Activated CD4-positive, alpha-beta T cell treated with anti-CD3 and anti-CD28 coated beads, Interleukin-2, amount 50 U/mL, for 1 hour (primary cell): Measurements from ENCODE around the gene LRRC26.

Experiments
- DNase-seq: peaks from one replicate; pipeline ENCODE4 v3.0.0-alpha.2; 2020

Gene LRRC26

DNA sequence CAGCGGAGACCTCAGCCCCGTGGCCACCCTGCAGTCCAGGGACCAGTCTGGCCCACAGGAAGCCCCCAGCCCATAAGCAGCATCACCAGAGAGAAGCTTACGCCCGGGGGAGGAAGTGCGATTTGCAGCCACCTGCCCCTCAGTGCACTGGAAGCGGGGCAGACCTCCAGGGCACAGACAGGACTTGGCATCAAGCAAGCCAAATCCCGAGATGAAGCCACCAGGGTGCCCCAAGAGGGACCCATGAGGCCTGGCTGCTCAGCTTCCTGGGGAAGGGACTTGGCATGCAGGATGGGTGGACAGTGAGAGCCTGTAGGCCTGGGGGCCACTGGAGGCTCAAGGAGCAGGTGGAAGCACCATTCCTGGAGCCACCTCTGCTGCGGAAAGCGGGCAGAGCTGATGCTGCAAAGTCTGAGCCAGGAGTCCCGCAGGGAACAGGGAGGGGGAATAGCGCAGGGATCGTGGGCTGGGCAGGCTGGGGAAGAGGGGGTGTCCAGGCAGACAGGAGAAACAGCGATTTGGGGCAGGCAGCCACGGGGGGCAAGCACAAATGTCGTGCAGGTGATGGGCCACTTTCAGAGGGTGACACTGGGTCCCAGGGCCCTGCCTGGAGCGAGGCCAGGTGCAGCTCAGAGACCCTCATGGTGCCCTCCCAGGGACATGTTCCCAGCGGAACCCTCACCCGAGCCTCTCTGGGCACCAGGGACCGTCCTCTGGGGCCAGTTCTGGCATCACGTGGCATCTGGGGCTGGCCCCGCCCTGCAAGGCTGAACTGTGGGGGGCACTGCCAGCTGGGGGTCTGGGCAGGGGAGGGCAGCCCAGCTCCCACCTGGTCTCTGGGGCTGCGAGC is 3.2 kb downstream of the LRRC26 start:
- DNase-seq, result no peak

DNA sequence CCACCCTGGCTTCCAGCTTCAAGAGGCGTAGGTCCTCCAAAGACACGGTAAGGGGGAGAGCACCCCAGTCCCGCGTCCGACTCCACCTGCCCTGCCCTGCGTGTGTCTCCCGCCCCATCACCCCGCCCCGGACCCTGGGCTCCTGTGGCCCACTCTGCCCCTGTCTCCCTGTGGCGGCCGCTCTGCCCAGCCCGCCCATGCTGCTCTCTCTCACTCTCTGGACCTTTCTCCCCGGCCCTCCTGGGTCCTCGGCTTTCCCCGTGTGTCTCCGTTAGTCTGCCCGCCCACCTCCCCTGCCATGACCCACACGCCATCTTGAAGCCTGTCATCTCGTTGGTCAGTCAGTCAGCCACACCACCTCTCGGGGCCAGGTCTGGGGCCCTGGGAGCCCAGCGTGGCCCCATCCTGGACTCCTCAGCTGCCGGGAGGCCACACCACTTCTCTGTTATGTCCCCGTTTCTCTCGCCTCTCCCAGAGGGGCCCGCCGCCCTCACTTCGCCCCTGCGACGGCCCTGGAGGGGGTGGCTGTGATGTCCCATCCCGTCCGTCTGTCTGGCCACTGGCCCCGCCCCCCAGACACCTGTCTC is 4.5 kb downstream of the LRRC26 start:
- no peak for DNase-seq

DNA sequence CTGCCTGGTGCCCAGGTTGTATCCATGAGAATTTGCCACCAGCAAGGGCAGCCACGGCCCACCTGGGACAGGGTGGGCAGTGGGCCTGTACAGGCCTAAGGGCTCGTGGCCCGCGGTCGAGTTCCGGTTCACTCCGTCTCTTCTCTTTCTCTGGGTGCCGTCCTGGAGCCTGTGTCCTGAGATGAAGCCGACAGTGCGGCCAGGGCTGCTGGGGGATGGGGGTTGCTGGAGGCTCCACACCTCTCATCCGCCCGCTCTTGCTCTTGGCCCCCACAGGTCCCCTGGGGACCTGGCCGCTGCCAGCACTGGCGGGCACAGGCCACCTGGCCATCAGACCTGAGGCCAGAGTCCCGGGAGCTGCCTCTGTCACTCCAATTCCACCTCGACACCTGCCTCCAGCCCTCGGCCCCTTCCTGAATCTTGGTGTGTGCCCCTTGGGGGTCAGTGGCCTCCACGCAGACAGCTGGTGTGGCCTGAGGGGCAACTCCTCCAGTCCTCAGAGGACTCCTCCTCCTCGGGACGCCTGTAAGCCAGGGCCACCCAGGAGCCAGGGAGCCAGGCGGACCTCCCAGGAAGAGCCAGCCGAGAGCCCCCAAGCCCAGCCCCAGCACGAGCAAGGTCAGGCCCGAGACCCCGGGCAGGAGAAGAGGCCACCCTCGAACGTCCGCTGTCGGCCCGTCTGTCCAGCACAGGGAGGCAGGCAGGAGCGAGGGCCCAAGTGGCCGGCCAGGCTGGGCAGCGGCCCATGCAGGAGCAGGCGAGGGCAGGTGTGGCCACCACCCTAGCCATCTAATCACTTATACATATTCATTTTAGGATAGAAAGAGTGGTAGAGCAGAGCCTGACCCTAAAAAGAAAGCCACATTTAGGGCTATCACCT is 5.2 kb downstream of the LRRC26 start:
- DNase-seq, result no peak

DNA sequence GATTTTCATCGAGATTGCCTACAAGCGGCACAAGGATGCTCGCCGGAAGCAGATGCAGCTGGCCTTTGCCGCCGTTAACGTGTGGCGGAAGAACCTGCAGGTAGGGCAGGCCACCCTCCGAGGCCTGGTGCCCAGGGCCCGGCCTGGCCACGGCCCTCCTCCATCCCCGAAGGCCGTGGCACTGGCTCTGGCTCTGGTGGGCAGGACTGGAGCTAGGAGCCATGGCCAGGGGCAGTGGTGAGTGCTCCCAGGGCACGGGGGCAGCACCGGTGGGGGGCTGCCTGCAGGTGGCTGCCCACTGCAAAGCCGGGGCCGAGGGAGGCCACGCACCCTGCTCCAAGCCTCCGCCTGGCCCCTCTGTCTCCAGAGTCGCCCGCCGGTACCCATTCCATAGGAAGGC is 6.0 kb downstream of the LRRC26 start:
- no peak for DNase-seq

DNA sequence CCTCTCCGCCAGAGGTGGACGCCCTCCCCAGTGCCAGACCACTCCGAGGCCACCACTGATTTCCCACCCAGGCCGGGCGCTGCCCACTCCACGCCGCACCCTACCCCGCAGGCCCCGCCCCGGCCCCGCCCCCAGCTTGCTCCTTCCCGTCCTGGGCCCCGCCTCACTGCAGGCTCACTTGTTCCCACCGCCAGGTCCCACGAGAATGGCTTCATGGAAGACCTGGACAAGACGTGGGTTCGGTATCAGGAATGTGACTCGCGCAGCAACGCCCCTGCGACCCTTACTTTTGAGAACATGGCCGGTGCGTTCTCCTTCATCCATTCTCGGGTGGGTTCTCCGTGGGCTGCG is 6.5 kb downstream of the LRRC26 start:
- DNase-seq, result no peak

DNA sequence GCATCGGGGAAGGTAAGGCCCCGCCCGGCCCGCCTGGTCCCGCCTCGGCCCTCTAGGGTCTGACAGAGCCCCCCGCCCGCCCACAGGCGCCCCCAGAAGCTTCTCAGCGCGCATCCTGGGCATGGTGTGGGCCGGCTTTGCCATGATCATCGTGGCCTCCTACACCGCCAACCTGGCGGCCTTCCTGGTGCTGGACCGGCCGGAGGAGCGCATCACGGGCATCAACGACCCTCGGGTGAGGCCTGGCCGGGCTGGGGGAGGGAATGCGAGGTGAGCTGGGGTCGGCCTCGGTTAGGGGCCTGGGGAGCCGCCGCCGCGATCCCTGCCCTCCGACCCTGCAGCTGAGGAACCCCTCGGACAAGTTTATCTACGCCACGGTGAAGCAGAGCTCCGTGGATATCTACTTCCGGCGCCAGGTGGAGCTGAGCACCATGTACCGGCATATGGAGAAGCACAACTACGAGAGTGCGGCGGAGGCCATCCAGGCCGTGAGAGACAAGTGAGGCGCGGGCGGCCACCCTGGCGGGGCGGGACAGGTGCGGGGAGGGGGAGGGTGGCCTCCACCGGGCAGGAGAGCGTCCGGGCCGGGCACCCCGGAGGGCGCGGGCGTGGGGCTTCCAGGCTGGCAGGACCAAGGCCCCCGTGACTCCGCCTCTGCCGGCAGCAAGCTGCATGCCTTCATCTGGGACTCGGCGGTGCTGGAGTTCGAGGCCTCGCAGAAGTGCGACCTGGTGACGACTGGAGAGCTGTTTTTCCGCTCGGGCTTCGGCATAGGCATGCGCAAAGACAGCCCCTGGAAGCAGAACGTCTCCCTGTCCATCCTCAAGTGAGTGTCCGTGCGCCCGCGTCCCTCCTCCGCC is 7.1 kb downstream of the LRRC26 start:
- DNase-seq, result no peak

DNA sequence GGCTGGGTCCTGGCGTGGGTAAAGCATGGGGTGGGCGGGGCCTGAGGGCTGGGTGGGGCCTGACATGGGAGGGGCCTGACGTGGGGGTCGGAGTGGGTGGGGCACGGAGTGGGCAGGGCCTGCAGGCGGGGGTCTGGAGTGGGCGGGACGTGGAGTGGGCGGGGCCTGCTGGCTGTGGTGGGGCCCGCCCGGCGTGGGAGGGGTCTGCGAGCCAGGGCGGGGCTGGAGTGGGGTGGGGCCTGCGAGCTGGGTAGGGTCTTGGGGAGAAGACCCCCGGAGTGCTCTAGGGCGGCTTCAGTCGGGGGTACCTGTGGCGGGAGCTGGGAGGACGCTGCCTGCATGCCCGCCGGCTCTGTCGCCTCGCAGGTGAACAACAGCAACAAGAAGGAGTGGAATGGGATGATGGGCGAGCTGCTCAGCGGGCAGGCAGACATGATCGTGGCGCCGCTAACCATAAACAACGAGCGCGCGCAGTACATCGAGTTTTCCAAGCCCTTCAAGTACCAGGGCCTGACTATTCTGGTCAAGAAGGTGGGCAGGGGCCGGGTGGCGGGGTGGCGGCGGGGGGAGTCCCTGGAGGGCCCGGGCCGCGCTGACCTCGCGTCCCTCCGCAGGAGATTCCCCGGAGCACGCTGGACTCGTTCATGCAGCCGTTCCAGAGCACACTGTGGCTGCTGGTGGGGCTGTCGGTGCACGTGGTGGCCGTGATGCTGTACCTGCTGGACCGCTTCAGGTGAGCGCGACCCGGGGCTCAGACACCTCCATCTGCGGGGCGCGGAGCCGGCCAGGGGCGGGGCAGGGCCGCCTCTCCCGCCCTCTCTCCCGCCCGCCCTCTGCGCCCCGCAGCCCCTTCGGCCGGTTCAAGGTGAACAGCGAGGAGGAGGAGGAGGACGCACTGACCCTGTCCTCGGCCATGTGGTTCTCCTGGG is 8.0 kb downstream of the LRRC26 start:
- no peak for DNase-seq

DNA sequence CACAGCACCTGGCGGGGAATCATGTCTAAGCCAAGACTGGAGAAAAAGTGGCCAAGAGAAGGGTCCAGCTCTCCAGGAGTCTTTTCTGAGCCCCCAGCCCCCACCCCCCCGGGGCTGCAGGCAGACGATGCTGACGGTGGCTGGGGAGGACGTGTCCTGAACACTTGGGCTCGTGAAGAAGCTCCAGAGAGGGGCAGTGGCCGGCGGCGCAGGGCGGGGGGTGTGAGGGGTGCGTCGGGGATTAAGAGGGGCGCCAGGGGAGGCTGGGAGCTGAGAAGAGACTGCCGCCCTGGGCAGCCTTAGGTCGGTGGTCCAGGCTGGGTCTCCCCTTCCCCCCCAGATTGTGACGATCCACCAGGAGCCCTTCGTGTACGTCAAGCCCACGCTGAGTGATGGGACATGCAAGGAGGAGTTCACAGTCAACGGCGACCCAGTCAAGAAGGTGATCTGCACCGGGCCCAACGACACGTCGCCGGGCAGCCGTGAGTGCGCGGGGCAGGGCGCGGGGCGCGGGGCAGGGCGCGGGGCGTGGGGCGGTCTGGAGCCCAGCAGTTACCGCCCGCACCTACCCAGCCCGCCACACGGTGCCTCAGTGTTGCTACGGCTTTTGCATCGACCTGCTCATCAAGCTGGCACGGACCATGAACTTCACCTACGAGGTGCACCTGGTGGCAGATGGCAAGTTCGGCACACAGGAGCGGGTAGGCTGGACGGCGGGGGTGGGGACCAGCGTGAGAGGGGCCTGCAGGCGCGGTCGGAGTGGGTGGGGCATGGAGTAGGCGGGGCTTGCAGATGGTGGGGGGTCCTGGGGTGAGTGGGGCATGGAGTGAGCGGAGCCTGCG is 8.9 kb downstream of the LRRC26 start:
- no peak for DNase-seq

DNA sequence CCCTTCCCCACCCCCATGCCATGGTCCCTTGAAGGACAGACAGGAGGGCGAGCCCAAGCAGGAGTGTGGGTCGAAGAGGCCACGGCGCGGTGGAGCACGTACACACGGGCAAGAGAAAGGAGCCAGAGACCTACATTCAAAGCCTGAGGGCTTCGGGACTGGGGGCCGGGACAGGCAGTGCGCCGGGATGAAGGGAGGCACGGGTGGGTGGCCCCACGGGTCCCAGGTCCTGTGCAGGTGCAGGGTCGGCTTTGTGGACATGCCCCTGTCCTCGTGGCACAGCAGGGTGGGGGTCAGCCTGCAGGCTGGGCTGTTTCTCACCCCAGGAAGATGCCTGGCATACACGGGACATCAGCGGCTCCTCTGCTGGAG is 9.8 kb downstream of the LRRC26 start:
- DNase-seq, result no peak

DNA sequence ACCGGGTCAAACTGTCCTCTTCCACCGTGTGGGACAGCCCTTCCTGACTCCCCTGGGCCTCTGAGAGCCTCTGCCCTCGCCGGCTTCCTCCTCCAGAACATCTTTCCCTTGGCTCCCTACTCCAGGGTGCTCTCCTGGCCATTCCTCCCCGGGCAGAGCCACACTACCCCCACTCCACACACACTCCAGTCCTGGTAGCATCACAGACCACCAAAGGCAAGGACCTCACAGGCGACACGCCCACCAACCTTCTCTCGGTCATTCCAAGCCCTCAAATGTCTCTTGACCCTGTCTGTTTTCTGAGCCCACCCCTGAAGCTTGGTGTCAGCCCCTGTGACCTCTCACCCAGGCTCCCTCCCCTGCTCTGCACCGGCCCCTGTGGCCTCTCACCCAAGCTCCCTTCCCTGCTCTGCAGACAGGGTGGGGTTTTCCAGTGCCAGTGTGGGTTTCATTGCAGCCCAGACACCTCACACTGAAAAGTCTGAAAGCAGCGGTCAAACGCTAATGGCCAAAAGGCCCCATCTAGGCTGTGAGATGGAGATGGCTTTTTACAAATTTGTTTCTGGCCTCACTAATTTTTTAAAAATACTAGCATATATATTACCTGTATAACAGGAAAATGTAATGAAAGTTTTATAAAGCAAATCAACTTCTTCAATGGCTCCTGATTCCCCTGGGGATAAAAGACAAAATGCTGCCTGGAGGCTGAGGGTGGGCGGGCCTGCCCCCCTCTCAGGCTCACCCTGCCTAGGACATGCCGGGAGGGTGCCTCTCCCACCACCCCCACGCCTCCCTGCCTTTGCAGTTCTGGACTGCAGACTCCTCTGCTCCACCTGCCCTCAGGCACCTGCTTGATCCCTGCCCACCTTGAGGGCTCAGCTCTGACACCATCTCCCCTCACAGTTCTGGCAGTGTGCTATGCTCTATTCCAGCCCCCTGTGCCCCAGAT is 10.5 kb downstream of the LRRC26 start:
- no peak for DNase-seq

DNA sequence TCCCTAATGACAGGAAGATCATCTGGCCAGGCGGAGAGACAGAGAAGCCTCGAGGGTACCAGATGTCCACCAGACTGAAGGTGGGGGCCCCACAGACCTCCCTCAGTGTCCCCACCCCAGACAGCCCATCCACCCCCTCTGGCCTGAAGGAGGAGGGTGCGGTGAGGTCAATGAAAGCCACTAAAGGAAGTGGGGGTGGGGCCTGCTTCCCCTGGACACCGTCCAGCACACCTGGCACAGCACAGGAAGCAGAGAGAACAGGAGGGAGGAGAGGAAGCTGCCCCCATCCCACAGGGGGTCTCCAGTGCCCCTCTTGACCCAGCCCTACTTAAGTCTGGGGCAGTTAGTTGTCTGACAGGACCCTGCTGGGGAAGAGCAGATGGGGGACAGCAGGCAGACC is 11.2 kb downstream of the LRRC26 start:
- DNase-seq, result no peak

DNA sequence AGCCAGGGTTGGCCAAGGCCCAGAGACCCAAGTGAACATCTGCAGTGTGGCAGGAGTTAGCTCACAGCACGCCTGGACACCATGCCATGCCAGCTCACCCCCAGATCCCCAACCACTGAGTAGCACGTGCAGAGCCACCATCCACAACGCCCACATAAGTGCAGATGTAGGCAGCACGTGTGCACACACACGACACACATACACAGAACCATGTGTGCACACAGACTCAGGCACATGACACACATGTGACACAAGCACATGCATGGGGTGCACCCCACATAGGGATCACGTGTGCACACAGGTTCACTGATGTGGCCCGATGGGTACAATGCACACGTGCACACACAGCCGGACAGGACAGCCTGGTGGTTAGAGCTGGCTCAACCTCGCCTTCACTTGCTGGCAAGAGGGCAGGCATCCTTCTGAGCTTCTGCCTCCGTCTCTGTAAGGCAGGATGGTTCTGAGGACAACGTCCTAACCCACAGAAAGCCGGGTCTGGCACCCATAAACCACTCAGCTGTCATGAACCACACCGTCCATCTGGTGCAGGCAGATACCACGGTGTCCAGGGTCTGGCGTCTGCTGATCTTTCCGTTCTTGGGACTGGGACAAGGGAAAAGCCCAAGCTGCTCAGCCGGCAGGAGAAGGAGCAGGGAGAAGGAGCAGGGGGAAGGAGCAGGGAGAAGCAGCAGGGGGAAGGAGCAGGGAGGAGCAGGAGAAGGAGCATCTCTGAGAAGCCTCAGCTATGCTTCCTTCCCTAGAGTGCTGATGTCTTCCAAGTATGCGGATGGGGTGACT is 12.0 kb downstream of the LRRC26 start:
- DNase-seq, result no peak

DNA sequence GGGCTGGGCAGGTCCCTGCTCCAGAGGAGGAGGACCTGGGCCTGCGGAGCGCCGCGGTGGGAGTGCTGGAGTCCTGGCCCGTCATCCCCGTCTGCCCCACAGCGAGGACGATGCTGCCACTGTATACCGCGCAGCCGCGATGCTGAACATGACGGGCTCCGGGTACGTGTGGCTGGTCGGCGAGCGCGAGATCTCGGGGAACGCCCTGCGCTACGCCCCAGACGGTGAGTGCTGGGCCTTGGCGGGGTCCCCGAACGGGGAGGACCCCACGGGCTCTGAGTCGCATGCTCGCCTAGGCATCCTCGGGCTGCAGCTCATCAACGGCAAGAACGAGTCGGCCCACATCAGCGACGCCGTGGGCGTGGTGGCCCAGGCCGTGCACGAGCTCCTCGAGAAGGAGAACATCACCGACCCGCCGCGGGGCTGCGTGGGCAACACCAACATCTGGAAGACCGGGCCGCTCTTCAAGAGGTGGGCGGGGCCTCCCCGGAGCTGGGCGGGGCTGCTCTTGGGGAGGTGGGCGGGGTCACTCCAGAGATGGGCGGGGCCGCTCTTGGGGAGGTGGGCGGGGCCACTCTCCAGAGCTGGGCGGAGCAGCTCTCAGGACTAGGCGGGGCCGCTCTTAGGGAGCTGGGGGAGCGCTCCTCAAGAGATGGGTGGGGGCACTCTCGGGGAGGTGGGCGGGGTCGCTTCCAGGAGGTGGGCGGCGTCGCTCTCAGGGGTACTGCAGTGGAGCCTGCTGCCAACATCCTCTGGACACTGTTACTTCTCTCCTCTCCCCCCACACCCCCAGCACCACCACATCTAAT is 13.1 kb downstream of the LRRC26 start:
- peak; percentile 57 for DNase-seq

DNA sequence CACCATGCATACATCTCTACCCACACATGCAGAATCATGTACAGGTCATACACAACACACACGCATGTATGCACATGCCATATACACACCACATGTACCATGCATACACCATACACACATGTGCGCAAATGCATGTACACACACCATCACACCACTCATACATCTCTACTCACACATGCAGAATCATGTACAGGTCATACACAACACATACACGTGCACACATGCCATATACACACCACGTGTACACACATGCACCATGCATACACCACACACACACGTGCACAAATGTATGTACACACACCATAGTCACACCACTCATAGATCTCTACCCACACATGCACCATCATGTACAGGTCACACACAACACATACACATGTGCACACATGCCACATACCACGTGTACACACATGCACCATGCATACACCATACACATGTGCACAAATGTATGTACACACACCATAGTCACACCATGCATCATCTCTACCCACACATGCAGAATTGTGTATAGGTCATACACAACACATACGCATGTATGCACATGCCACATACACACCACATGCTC is 16.9 kb downstream of the LRRC26 start:
- DNase-seq, result no peak

DNA sequence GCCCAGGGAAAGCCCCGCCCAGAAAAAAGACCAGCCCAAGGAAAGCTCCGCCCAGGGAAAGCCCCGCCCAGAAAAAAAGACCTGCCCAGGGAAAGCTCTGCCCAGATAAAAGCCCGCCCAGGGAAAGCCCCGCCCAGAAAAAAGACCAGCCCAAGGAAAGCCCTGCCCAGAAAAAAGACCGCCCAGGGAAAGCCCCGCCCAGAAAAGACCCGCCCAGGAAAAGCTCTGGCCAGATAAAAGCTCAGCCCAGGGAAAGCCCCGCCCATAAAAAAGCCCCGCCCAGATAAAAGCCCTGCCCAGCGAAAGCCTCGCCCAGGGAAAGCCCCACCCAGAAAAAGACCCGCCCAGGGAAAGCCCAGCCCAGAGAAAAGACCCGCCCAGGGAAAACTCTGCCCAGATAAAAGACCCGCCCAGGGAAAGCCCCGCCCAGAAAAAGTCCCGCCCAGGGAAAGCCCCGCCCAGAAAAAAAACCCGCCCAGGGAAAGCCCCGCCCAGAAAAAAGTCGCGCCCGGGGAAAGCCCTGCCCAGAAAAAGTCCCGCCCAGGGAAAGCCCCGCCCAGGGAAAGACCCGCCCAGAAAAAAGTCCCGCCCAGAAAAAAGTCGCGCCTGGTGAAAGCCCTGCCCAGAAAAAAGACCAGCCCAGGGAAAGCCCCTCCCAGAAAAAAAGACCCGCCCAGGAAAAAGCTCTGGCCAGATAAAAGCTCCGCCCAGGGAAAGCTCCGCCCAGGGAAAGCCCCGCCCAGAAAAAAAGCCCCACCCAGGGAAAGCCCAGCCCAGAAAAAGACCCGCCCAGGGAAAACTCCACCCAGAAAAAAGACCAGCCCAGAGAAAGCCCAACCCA is 19.0 kb downstream of the LRRC26 start:
- DNase-seq, result no peak

DNA sequence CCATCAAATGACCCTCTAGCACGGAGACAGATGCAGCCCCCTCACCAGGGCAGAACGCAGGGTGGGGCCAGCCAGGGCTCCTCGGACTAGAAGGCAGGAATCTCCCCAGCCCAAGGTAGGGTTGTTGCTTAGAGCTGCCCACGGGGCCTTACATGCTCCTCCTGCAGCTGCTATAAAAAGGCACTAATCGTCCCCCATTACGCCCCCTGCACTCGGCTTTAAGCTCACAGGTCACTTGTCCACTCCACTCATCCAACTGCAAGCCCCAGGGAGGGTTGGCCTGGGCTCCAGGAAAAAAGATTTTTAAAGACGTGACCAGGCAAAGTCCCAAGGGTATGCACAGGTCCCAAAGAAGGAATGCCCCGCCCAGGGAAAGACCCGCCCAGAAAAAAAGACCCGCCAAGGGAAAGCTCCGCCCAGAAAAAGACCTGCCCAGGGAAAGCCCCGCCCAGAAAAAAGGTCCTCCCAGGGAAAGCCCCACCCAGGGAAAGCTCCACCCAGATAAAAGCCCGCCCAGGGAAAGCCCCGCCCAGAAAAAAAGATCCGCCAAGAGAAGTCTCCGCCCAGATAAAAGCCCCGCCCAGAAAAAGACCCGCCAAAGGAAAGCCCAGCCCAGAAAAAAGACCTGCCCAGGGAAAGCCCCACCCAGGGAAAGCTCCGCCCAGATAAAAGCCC is 19.8 kb downstream of the LRRC26 start:
- DNase-seq, result no peak
